SK-N-SH treated with all-trans-retinoic acid at 6 μM for 48 hours (cell line): ENCODE data around the gene TMEM132A.

Source experiments
- BACH2 ChIP-seq: fragments of 250-450 bp; sonication (Bioruptor Pico); IDR thresholded peaks from 2 replicates; pipeline ENCODE4 v1.9.0; 2021; ENCODE audit warnings: mild to moderate bottlenecking, borderline replicate concordance
- OSR1 ChIP-seq: fragments of 250-450 bp; sonication (Bioruptor Pico); IDR thresholded peaks from 2 replicates; pipeline ENCODE4 v1.8.0; 2022; ENCODE audit warnings: moderate library complexity, mild to moderate bottlenecking, inconsistent platforms
- PATZ1 ChIP-seq: fragments of 250-450 bp; sonication (Bioruptor Pico); IDR thresholded peaks from 2 replicates; pipeline ENCODE4 v1.8.0; 2020; ENCODE audit warnings: mild to moderate bottlenecking, moderate library complexity, borderline replicate concordance
- ZFP3 ChIP-seq: fragments of 250-450 bp; sonication (Bioruptor Pico); IDR thresholded peaks from 2 replicates; pipeline ENCODE4 v1.5.0; 2020; ENCODE audit warnings: mild to moderate bottlenecking, moderate library complexity
- ZFP30 ChIP-seq: fragments of 450-650 bp; formaldehyde crosslinking; IDR thresholded peaks from 2 replicates; pipeline ENCODE4 v1.5.0; 2022; ENCODE audit warnings: mild to moderate bottlenecking, moderate library complexity
- ZNF565 ChIP-seq: fragments of 450-650 bp; formaldehyde crosslinking; conservative IDR thresholded peaks from 2 replicates; pipeline ENCODE4 v1.5.0; 2020; ENCODE audit warnings: low read depth, mild to moderate bottlenecking, moderate library complexity
- ZNF70 ChIP-seq: fragments of 450-650 bp; formaldehyde crosslinking; IDR thresholded peaks from 2 replicates; pipeline ENCODE4 v1.5.0; 2020; ENCODE audit warnings: mild to moderate bottlenecking, moderate library complexity
- TF ChIP-seq, protein P1 (sequence below): fragments of 250-450 bp; sonication (Bioruptor Pico); IDR thresholded peaks from 2 replicates; pipeline ENCODE4 v1.5.1; 2021; ENCODE audit warnings: mild to moderate bottlenecking, moderate library complexity

GRCh38 chr11:60910711-60911380 is 13.4 kb upstream of the TMEM132A start:
- TF ChIP-seq PATZ1 (CRISPR knock-in tag), result no peak
- TF ChIP-seq OSR1 (CRISPR knock-in tag), result no peak
- no peak for TF ChIP-seq ZNF565 (CRISPR knock-in tag)
- TF ChIP-seq, protein P1, sequence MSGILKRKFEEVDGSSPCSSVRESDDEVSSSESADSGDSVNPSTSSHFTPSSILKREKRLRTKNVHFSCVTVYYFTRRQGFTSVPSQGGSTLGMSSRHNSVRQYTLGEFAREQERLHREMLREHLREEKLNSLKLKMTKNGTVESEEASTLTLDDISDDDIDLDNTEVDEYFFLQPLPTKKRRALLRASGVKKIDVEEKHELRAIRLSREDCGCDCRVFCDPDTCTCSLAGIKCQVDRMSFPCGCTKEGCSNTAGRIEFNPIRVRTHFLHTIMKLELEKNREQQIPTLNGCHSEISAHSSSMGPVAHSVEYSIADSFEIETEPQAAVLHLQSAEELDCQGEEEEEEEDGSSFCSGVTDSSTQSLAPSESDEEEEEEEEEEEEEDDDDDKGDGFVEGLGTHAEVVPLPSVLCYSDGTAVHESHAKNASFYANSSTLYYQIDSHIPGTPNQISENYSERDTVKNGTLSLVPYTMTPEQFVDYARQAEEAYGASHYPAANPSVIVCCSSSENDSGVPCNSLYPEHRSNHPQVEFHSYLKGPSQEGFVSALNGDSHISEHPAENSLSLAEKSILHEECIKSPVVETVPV (CRISPR knock-in tag), result no peak
- TF ChIP-seq ZFP30 (CRISPR knock-in tag), result no peak
- TF ChIP-seq ZFP3 (CRISPR knock-in tag), result no peak
- TF ChIP-seq ZNF70 (CRISPR knock-in tag), result no peak
- no peak for TF ChIP-seq BACH2 (CRISPR knock-in tag)
